Testis (tissue), 2 donors: ENCODE results near the gene AGR3.

Experiments
- POLR2A ChIP-seq: fragments of 450-650 bp; IDR thresholded peaks from one replicate; pipeline ENCODE4 v1.6.1; 2017; ENCODE audit warnings: antibody characterized with exemption, mild to moderate bottlenecking, moderate library complexity
- TF ChIP-seq, protein P1 (sequence below), 3 experiments: fragments of 450-650 bp in 2 of 3; fragments of 200-600 bp in 1 of 3; sonication (generic) in 1 of 3; IDR thresholded peaks; one replicate each; pipeline ENCODE4 v1.5.1; 2016 to 2019; ENCODE audit warnings: antibody characterized with exemption in 3 of 3, mild to moderate bottlenecking in 2 of 3, moderate library complexity in 1 of 3

DNA sequence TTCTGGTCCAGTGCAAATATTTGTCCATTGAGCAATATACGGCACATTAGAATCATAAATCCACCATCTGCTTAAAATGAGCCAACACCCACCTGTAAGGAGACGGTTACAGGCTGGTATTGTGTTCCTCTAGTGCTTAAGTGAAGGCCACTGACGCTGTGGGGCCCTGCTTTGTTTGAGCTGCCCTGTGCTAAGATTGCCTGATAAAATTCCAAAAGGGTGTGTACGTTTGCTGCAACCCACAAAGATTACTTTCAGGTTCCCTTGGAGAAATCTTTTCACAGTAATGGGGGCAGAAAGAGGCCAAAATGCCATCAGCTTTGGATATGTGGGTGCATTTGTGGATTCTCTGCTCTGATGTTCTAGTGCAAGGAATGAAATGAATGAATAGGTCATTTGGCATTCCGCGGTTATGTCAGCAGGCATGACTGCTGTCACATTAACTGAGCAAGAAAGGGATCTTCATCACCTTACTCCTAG, 34.4 kb downstream of the AGR3 start:
- TF ChIP-seq POLR2A = no peak
- TF ChIP-seq, protein P1, sequence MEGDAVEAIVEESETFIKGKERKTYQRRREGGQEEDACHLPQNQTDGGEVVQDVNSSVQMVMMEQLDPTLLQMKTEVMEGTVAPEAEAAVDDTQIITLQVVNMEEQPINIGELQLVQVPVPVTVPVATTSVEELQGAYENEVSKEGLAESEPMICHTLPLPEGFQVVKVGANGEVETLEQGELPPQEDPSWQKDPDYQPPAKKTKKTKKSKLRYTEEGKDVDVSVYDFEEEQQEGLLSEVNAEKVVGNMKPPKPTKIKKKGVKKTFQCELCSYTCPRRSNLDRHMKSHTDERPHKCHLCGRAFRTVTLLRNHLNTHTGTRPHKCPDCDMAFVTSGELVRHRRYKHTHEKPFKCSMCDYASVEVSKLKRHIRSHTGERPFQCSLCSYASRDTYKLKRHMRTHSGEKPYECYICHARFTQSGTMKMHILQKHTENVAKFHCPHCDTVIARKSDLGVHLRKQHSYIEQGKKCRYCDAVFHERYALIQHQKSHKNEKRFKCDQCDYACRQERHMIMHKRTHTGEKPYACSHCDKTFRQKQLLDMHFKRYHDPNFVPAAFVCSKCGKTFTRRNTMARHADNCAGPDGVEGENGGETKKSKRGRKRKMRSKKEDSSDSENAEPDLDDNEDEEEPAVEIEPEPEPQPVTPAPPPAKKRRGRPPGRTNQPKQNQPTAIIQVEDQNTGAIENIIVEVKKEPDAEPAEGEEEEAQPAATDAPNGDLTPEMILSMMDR (IDR thresholded peaks at IDR 0.05) = no peak
